Stimulated activated naive CD4-positive, alpha-beta T cell treated with Interleukin-2 at 50 U/mL for 16 hours (primary cell): ENCODE results near the gene MTUS2.

ENCODE experiments used
- DNase-seq: peaks from one replicate; lab custom pipeline; 2025; lab: John Stamatoyannopoulos, UW

The MTUS2 gene

GRCh38 chr13:29526741-29527140 is 706.6 kb downstream of the MTUS2 start:
- no peak for DNase-seq

- no peak for DNase-seq
Measured at GRCh38 chr13:29527511-29527910, 707.4 kb downstream of the MTUS2 start.

- DNase-seq, result no peak
Measured at GRCh38 chr13:29527916-29528315, 707.8 kb downstream of the MTUS2 start.

GRCh38 chr13:29529754-29530153 is 709.6 kb downstream of the MTUS2 start:
- DNase-seq, result no peak

GRCh38 chr13:29530901-29531300 is 710.8 kb downstream of the MTUS2 start:
- no peak for DNase-seq

GRCh38 chr13:29532116-29532515 is 712.0 kb downstream of the MTUS2 start:
- DNase-seq, result no peak

- no peak for DNase-seq
Measured at GRCh38 chr13:29532821-29533220, 712.7 kb downstream of the MTUS2 start.

- no peak for DNase-seq
Measured at GRCh38 chr13:29534083-29534482, 713.9 kb downstream of the MTUS2 start.

- no peak for DNase-seq
Measured at GRCh38 chr13:29535663-29536655, 715.8 kb downstream of the MTUS2 start.

GRCh38 chr13:29536853-29537252 is 716.7 kb downstream of the MTUS2 start:
- no peak for DNase-seq

- DNase-seq, result no peak
Measured at GRCh38 chr13:29537736-29538651, 717.9 kb downstream of the MTUS2 start.

GRCh38 chr13:29538652-29539040 is 718.5 kb downstream of the MTUS2 start:
- DNase-seq, result no peak

- DNase-seq, result no peak
Measured at GRCh38 chr13:29539856-29540255, 719.7 kb downstream of the MTUS2 start.

GRCh38 chr13:29540334-29540733 is 720.2 kb downstream of the MTUS2 start:
- no peak for DNase-seq

GRCh38 chr13:29540799-29541198 is 720.7 kb downstream of the MTUS2 start:
- no peak for DNase-seq

- DNase-seq, result no peak
Measured at GRCh38 chr13:29541400-29541799, 721.3 kb downstream of the MTUS2 start.

GRCh38 chr13:29542381-29542780 is 722.2 kb downstream of the MTUS2 start:
- no peak for DNase-seq

GRCh38 chr13:29543230-29544215 is 723.4 kb downstream of the MTUS2 start:
- peak; percentile 29 for DNase-seq

- no peak for DNase-seq
Measured at GRCh38 chr13:29545988-29546387, 725.8 kb downstream of the MTUS2 start.

GRCh38 chr13:29546662-29547061 is 726.5 kb downstream of the MTUS2 start:
- DNase-seq, result no peak

GRCh38 chr13:29547153-29547552 is 727.0 kb downstream of the MTUS2 start:
- no peak for DNase-seq
